ENCODE measurements around the gene ACOD1.

The ACOD1 gene

GRCh38 chr13:76992548-76993001, 44.3 kb downstream of the ACOD1 start:
- DNase-seq (ENCODE audit: low spot score) = no peak
- in situ Hi-C loops (cut with MboI; ENCODE audit: low pct_unique_long_range_greater_than_20kb, low sequenced_read_pairs, unreplicated experiment) = no loop called here
- TF ChIP-seq CTCF (IDR thresholded peaks at IDR 0.05; ENCODE audit: extremely low read depth, insufficient read depth, missing control alignments) = no peak

GRCh38 chr13:76993021-76993420, 44.7 kb downstream of the ACOD1 start:
- no peak for TF ChIP-seq CTCF (IDR thresholded peaks at IDR 0.05; ENCODE audit: extremely low read depth, insufficient read depth, missing control alignments)
- DNase-seq (ENCODE audit: low spot score) = no peak
- in situ Hi-C loops (cut with MboI; ENCODE audit: low pct_unique_long_range_greater_than_20kb, low sequenced_read_pairs, unreplicated experiment) = no loop called here

- no peak for DNase-seq (ENCODE audit: low spot score)
- no peak for TF ChIP-seq CTCF (IDR thresholded peaks at IDR 0.05; ENCODE audit: extremely low read depth, insufficient read depth, missing control alignments)
- in situ Hi-C loops (cut with MboI; ENCODE audit: low pct_unique_long_range_greater_than_20kb, low sequenced_read_pairs, unreplicated experiment) = no loop called here
Measured at GRCh38 chr13:76993473-76993872, 45.2 kb downstream of the ACOD1 start.

- TF ChIP-seq CTCF (IDR thresholded peaks at IDR 0.05; ENCODE audit: extremely low read depth, insufficient read depth, missing control alignments) = no peak
- no peak for DNase-seq (ENCODE audit: low spot score)
- in situ Hi-C loops (cut with MboI; ENCODE audit: low pct_unique_long_range_greater_than_20kb, low sequenced_read_pairs, unreplicated experiment) = no loop called here
Measured at GRCh38 chr13:76994281-76994680, 46.0 kb downstream of the ACOD1 start.

GRCh38 chr13:77000475-77000874, 52.2 kb downstream of the ACOD1 start:
- DNase-seq (ENCODE audit: low spot score) = no peak
- no peak for TF ChIP-seq CTCF (IDR thresholded peaks at IDR 0.05; ENCODE audit: extremely low read depth, insufficient read depth, missing control alignments)
- in situ Hi-C loops (cut with MboI; ENCODE audit: low pct_unique_long_range_greater_than_20kb, low sequenced_read_pairs, unreplicated experiment) = no loop called here

GRCh38 chr13:77001540-77001939, 53.2 kb downstream of the ACOD1 start:
- no peak for DNase-seq (ENCODE audit: low spot score)

More at GRCh38 chr13:77001540-77001939, 53.2 kb downstream of the ACOD1 start:
- in situ Hi-C loops (cut with MboI; ENCODE audit: low pct_unique_long_range_greater_than_20kb, low sequenced_read_pairs, unreplicated experiment) = no loop called here
- no peak for TF ChIP-seq CTCF (IDR thresholded peaks at IDR 0.05; ENCODE audit: extremely low read depth, insufficient read depth, missing control alignments)
